Aorta (tissue), 5 donors: ENCODE data around the gene APOE. TPM values are rescaled to one million over a fixed set of nuclear protein-coding genes. Genes with fewer than 3 reads are reported as not detected.

Source experiments
- ATAC-seq: fragments of 200-7000 bp; cut with Tn5 transposase; one replicate; pipeline ENCODE4 v1.9.1; 2022; ENCODE audit warnings: moderate library complexity; ENCODE audit not compliant: low FRiP score
- DNase-seq, 2 donors: peaks; one replicate each; pipeline ENCODE4 v3.0.0-alpha.2; 2020
- H3K27ac ChIP-seq, 2 donors: one replicate each; pipeline ENCODE4 v1.5.1; 2013; ENCODE audit warnings: low read length in 2 of 2, mild to moderate bottlenecking in 2 of 2, moderate library complexity in 2 of 2, control low read depth in 1 of 2, inconsistent platforms in 1 of 2, low read depth in 1 of 2
- H3K27me3 ChIP-seq, 2 donors: one replicate each; pipeline ENCODE4 v1.6.1; 2013; ENCODE audit warnings: control low read depth in 1 of 2, low read length in 1 of 2, mild to moderate bottlenecking in 1 of 2, moderate library complexity in 1 of 2; ENCODE audit not compliant: insufficient read depth in 2 of 2, control insufficient read depth in 1 of 2
- H3K36me3 ChIP-seq, 2 donors: one replicate each; pipeline ENCODE4 v1.6.1; 2013; ENCODE audit warnings: control low read depth in 1 of 2, low read length in 1 of 2, mild to moderate bottlenecking in 1 of 2; ENCODE audit not compliant: insufficient read depth in 2 of 2, control insufficient read depth in 1 of 2
- H3K4me1 ChIP-seq, 2 donors: one replicate each; pipeline ENCODE4 v1.6.1; 2013; ENCODE audit warnings: low read length in 2 of 2, control low read depth in 1 of 2, mild to moderate bottlenecking in 1 of 2, moderate library complexity in 1 of 2; ENCODE audit not compliant: insufficient read depth in 2 of 2, control insufficient read depth in 1 of 2
- H3K4me3 ChIP-seq, 2 donors: one replicate each; pipeline ENCODE4 v1.5.1; 2013; ENCODE audit warnings: low read length in 2 of 2, control low read depth in 1 of 2, mild to moderate bottlenecking in 1 of 2
- H3K9me3 ChIP-seq: one replicate; pipeline ENCODE4 v1.6.1; 2013; ENCODE audit warnings: mild to moderate bottlenecking, low read length; ENCODE audit not compliant: control insufficient read depth
- WGBS, 2 donors: extraction: QIAGEN DNeasy Blood & Tissue Kit; methylation state at CpG; one replicate each; pipeline ENCODE4 v1.1.7; 2013; 5-methylcytosine and 5-hydroxymethylcytosine counted together
- intact Hi-C, 2 donors: fragments of 100-400 bp; cut with DNase I; formaldehyde crosslinking; loops; one replicate each; pipeline versions ENCODE4 v1.14.2 to v1.15.0; 2022
- polyA plus RNA-seq, 2 donors: library from polyadenylated mRNA; stranded (reverse); fragments of 200-250 nt; gene quantifications; one replicate each; pipeline ENCODE4 v1.2.3, GENCODE V29; 2013
- total RNA-seq, 2 donors: library from RNA; stranded (reverse); fragmentation: NEBNext Ultra II Directional; extraction: Animal tissue kit (Norgen Biotek cat#: 25700); gene quantifications; one replicate each; pipeline ENCODE4 v1.2.1, GENCODE V29; 2021
- donor health status: healthy with polysubstance abuse.
- donor health status: Bipolar disorder and iron deficiency.
- donor health status: DM: no; HTN: no; CAD: no.
- donor health status: DM: no; HTN: no; CAD: no.
- donor health status: DM: yes; HTN: yes; CAD: no.

APOE gene
- total and polyA plus RNA-seq, 4 donors, result 96.1 to 455 (median 156) TPM

- ATAC-seq (no peak), DNase-seq (peak in 1 of 2 donors; percentile 87)
- Histone ChIP-seq H3K27me3 (no peaks in the 10 kb centered on the region), H3K4me3 (no peak overlapping the region), H3K27ac (no peak overlapping the region), H3K36me3 (peaks cover 6 to 7% of the 10 kb centered on the region in 2 donors), H3K9me3 (no peaks in the 10 kb centered on the region), H3K4me1 (no peaks in the 10 kb centered on the region)
- WGBS, 2 donors, result 69 to 75% methylated on average over 13 of the region's 13 CpGs
- intact Hi-C loops, result no loop called here
Measured at GRCh38 chr19:44869733-44870470, 35.7 kb upstream of the APOE start.

- H3K27me3 ChIP-seq, result no peaks in the 10 kb centered on the region
- no peak for DNase-seq
- no peak overlapping the region for H3K27ac ChIP-seq
- H3K9me3 ChIP-seq, result no peaks in the 10 kb centered on the region
- no peak overlapping the region for H3K4me3 ChIP-seq
- intact Hi-C loops, result no loop called here
- ATAC-seq, result no peak
- WGBS, 2 donors, result 95 to 98% methylated on average over 14 of the region's 14 CpGs
- no peaks in the 10 kb centered on the region for H3K4me1 ChIP-seq
- peaks cover 2 to 7% of the 10 kb centered on the region in 2 donors for H3K36me3 ChIP-seq
Measured at GRCh38 chr19:44871809-44872208, 33.8 kb upstream of the APOE start.

- Histone ChIP-seq H3K4me1 (no peaks in the 10 kb centered on the region), H3K27me3 (no peaks in the 10 kb centered on the region), H3K27ac (no peak overlapping the region), H3K9me3 (no peaks in the 10 kb centered on the region), H3K4me3 (no peak overlapping the region), H3K36me3 (peaks cover 2 to 7% of the 10 kb centered on the region in 2 donors)
- ATAC-seq (no peak), DNase-seq (no peak)
- WGBS, 2 donors, result 83 to 84% methylated on average over 4 of the region's 4 CpGs
- intact Hi-C loops, result no loop called here
Measured at GRCh38 chr19:44872661-44873060, 32.9 kb upstream of the APOE start.

GRCh38 chr19:44874317-44874716 lies 31.3 kb upstream of the APOE start:
- Histone ChIP-seq H3K4me1 (no peaks in the 10 kb centered on the region), H3K27ac (no peak overlapping the region), H3K9me3 (no peaks in the 10 kb centered on the region), H3K27me3 (no peaks in the 10 kb centered on the region), H3K36me3 (peaks cover 2 to 7% of the 10 kb centered on the region in 2 donors), H3K4me3 (no peak overlapping the region)
- intact Hi-C loops, result no loop called here
- ATAC-seq, result no peak
- no peak for DNase-seq
- 94% methylated on average over 15 to 16 of the region's 16 CpGs for WGBS, 2 donors

GRCh38 chr19:44875666-44876451 lies 29.7 kb upstream of the APOE start:
- intact Hi-C loops, result no loop called here
- 79 to 80% methylated on average over 22 of the region's 22 CpGs for WGBS, 2 donors
- Histone ChIP-seq H3K27ac (no peak overlapping the region), H3K9me3 (no peaks in the 10 kb centered on the region), H3K4me1 (no peaks in the 10 kb centered on the region), H3K27me3 (no peaks in the 10 kb centered on the region), H3K4me3 (no peak overlapping the region), H3K36me3 (peaks cover 2 to 7% of the 10 kb centered on the region in 2 donors)
- DNase-seq, result no peak
- no peak for ATAC-seq

- H3K4me3 ChIP-seq, result no peak overlapping the region
- peaks cover 2 to 7% of the 10 kb centered on the region in 2 donors for H3K36me3 ChIP-seq
- no peaks in the 10 kb centered on the region for H3K4me1 ChIP-seq
- no peak overlapping the region for H3K27ac ChIP-seq
- ATAC-seq, result no peak
- WGBS, 2 donors, result 65 to 69% methylated on average over 4 to 5 of the region's 5 CpGs
- DNase-seq, result no peak
- no peaks in the 10 kb centered on the region for H3K27me3 ChIP-seq
- intact Hi-C loops, result no loop called here
- H3K9me3 ChIP-seq, result no peaks in the 10 kb centered on the region
Measured at GRCh38 chr19:44876930-44877535, 28.6 kb upstream of the APOE start.

GRCh38 chr19:44878120-44878865 lies 27.3 kb upstream of the APOE start:
- Histone ChIP-seq H3K27me3 (no peaks in the 10 kb centered on the region), H3K4me1 (no peaks in the 10 kb centered on the region), H3K36me3 (peaks cover 0 to 7% of the 10 kb centered on the region in 2 donors), H3K27ac (no peak overlapping the region), H3K9me3 (no peaks in the 10 kb centered on the region), H3K4me3 (no peak overlapping the region)
- WGBS, 2 donors, result 78% methylated on average over 26 of the region's 26 CpGs
- DNase-seq (no peak), ATAC-seq (no peak)
- intact Hi-C loops, result no loop called here

GRCh38 chr19:44879309-44880065 lies 26.1 kb upstream of the APOE start:
- Histone ChIP-seq H3K4me3 (no peak overlapping the region), H3K4me1 (no peaks in the 10 kb centered on the region), H3K27me3 (no peaks in the 10 kb centered on the region), H3K27ac (no peak overlapping the region), H3K36me3 (no peaks in the 10 kb centered on the region), H3K9me3 (no peaks in the 10 kb centered on the region)
- WGBS, 2 donors, result 74 to 78% methylated on average over 18 of the region's 18 CpGs
- no peak for ATAC-seq
- DNase-seq, result no peak
- intact Hi-C loops, result no loop called here
